H1 (cell line): ENCODE measurements around the gene ITPKA. TPM values are rescaled to one million over a fixed set of nuclear protein-coding genes. Genes with fewer than 3 reads are reported as not detected.

ENCODE experiments used
- CTCF ChIA-PET: fragments of 300-600 bp; sonication (Branson Sonifier 250); formaldehyde crosslinking; loops from one replicate; lab custom pipeline; 2021; ENCODE audit not compliant: partially characterized antibody; lab: Charles Lee
- POLR2A ChIA-PET: fragments of 300-600 bp; sonication (Branson Sonifier 250); formaldehyde crosslinking; loops from one replicate; lab custom pipeline; 2021; ENCODE audit warnings: inconsistent platforms; ENCODE audit not compliant: partially characterized antibody; lab: Charles Lee
- DNase-seq, 2 experiments: peaks; one replicate each; pipeline versions ENCODE4 v3.0.0 to v3.0.0-alpha.2; 2010 to 2022; ENCODE audit warnings: low spot score in 2 of 2, low read depth in 1 of 2, mixed read lengths in 1 of 2
- FAIRE-seq: peaks from 2 replicates; lab custom pipeline; 2011; peaks lifted over from hg19 to GRCh38; lab: Jason Lieb, UNC
- H2AFZ ChIP-seq: 2 replicates; pipeline ENCODE4 v1.8.1; 2012; ENCODE audit warnings: low read length, inconsistent platforms
- H2AK5ac ChIP-seq: 2 replicates; pipeline ENCODE4 v1.6.1; 2013; ENCODE audit warnings: low read depth, low read length
- H2BK120ac ChIP-seq: replicated peaks from 2 replicates; pipeline ENCODE3; 2013; ENCODE audit warnings: low read depth, low read length, inconsistent platforms
- H2BK12ac ChIP-seq: 2 replicates; pipeline ENCODE4 v1.6.1; 2013; ENCODE audit warnings: low read depth, low read length
- H2BK15ac ChIP-seq: 2 replicates; pipeline ENCODE4 v1.6.1; 2013; ENCODE audit warnings: low read length
- H2BK20ac ChIP-seq: 2 replicates; pipeline ENCODE4 v1.6.1; 2013; ENCODE audit warnings: low read length
- H2BK5ac ChIP-seq: 2 replicates; pipeline ENCODE4 v1.6.1; 2013; ENCODE audit warnings: low read depth, low read length
- H3K14ac ChIP-seq: 2 replicates; pipeline ENCODE4 v1.6.1; 2013; ENCODE audit warnings: inconsistent platforms; ENCODE audit not compliant: insufficient read length
- H3K18ac ChIP-seq: 2 replicates; pipeline ENCODE4 v1.6.1; 2013; ENCODE audit warnings: low read length; ENCODE audit errors: extremely low read depth
- H3K23ac ChIP-seq: 2 replicates; pipeline ENCODE4 v1.6.1; 2013; ENCODE audit warnings: inconsistent platforms; ENCODE audit not compliant: insufficient read length
- H3K23me2 ChIP-seq: 2 replicates; pipeline ENCODE4 v1.6.1; 2013; ENCODE audit warnings: low read depth, low read length
- H3K27ac ChIP-seq: 2 replicates; pipeline ENCODE4 v1.6.1; 2011; ENCODE audit warnings: low read depth, low read length, inconsistent platforms
- H3K27me3 ChIP-seq, 4 experiments: replicated peaks in 1 of 4; 1 replicate in 1 of 4; 2 replicates in 3 of 4; pipeline versions ENCODE4 v1.6.1 to v1.8.1; 2011 to 2013; ENCODE audit warnings: low read length in 3 of 4, mild to moderate bottlenecking in 3 of 4, inconsistent platforms in 2 of 4, mixed read lengths in 2 of 4, moderate library complexity in 1 of 4; ENCODE audit not compliant: control insufficient read depth in 3 of 4, insufficient read depth in 3 of 4; ENCODE audit errors: extremely low read depth in 1 of 4
- H3K36me3 ChIP-seq, 4 experiments: 2 replicates each; pipeline versions ENCODE4 v1.6.1 to v1.8.1; 2011 to 2013; ENCODE audit warnings: mild to moderate bottlenecking in 4 of 4, low read length in 3 of 4, moderate library complexity in 2 of 4, control low read depth in 1 of 4, inconsistent platforms in 1 of 4; ENCODE audit not compliant: insufficient read depth in 4 of 4, control insufficient read depth in 2 of 4
- H3K4ac ChIP-seq: replicated peaks from 2 replicates; pipeline ENCODE3; 2013; ENCODE audit warnings: low read length, low read depth, mixed read lengths, inconsistent platforms; ENCODE audit not compliant: insufficient read length
- H3K4me1 ChIP-seq, 4 experiments: replicated peaks in 1 of 4; 1 replicate in 1 of 4; 2 replicates in 3 of 4; pipeline versions ENCODE4 v1.6.1 to v1.8.1; 2011 to 2013; ENCODE audit warnings: low read length in 3 of 4, inconsistent platforms in 2 of 4, mixed read lengths in 1 of 4; ENCODE audit not compliant: insufficient read depth in 4 of 4, control insufficient read depth in 3 of 4
- H3K4me2 ChIP-seq, 2 experiments: 2 replicates each; pipeline versions ENCODE4 v1.6.1 to v1.8.1; 2011 to 2013; ENCODE audit warnings: low read depth in 2 of 2, low read length in 2 of 2, control low read depth in 1 of 2, inconsistent platforms in 1 of 2, mild to moderate bottlenecking in 1 of 2; ENCODE audit not compliant: insufficient read depth in 1 of 2
- H3K4me3 ChIP-seq, 4 experiments: fragments of 200-600, 300-600 bp in 1 of 4; sonication (generic), shearing (Covaris generic), sonication (Bioruptor Twin) in 1 of 4; 2 replicates each; pipeline versions ENCODE4 v1.5.1 to v1.8.1; 2011 to 2016; ENCODE audit warnings: low read length in 4 of 4, low read depth in 3 of 4, control low read depth in 2 of 4, inconsistent platforms in 2 of 4, mild to moderate bottlenecking in 2 of 4, mixed read lengths in 1 of 4, moderate library complexity in 1 of 4; ENCODE audit not compliant: insufficient read depth in 2 of 4; ENCODE audit errors: extremely low read depth in 1 of 4
- H3K56ac ChIP-seq: replicated peaks from 2 replicates; pipeline ENCODE3; 2013; ENCODE audit warnings: low read depth, mild to moderate bottlenecking, mixed read lengths, low read length, inconsistent platforms; ENCODE audit not compliant: insufficient read length
- H3K79me1 ChIP-seq: 2 replicates; pipeline ENCODE4 v1.6.1; 2013; ENCODE audit warnings: low read depth, low read length, control low read depth
- H3K79me2 ChIP-seq, 2 experiments: 2 replicates each; pipeline versions ENCODE4 v1.6.1 to v1.8.1; 2012 to 2013; ENCODE audit warnings: low read length in 2 of 2, mild to moderate bottlenecking in 2 of 2, inconsistent platforms in 1 of 2; ENCODE audit not compliant: insufficient read depth in 2 of 2, control insufficient read depth in 1 of 2
- H3K9ac ChIP-seq, 4 experiments: replicated peaks in 1 of 4; 1 replicate in 1 of 4; 2 replicates in 3 of 4; pipeline versions ENCODE4 v1.6.1 to v1.8.1; 2011 to 2013; ENCODE audit warnings: low read depth in 3 of 4, low read length in 3 of 4, control low read depth in 2 of 4, mild to moderate bottlenecking in 2 of 4, moderate library complexity in 2 of 4, inconsistent platforms in 1 of 4; ENCODE audit errors: extremely low read depth in 1 of 4
- H3K9me3 ChIP-seq, 2 experiments: 2 replicates each; pipeline versions ENCODE4 v1.6.1 to v1.8.1; 2012 to 2013; ENCODE audit warnings: mild to moderate bottlenecking in 2 of 2, moderate library complexity in 2 of 2, control low read depth in 1 of 2, inconsistent platforms in 1 of 2, low read depth in 1 of 2, low read length in 1 of 2, mixed read lengths in 1 of 2; ENCODE audit not compliant: insufficient read depth in 2 of 2
- H4K20me1 ChIP-seq, 2 experiments: replicated peaks in 1 of 2; 2 replicates each; pipeline versions ENCODE3 to v1.8.1; 2011 to 2013; ENCODE audit warnings: inconsistent platforms in 2 of 2, low read length in 2 of 2, mild to moderate bottlenecking in 1 of 2; ENCODE audit not compliant: insufficient read depth in 2 of 2, control insufficient read depth in 1 of 2
- H4K5ac ChIP-seq: 2 replicates; pipeline ENCODE4 v1.6.1; 2013; ENCODE audit warnings: low read length, low read depth, mixed read lengths, inconsistent platforms; ENCODE audit not compliant: insufficient read length
- H4K8ac ChIP-seq: 2 replicates; pipeline ENCODE4 v1.8.0; 2013; ENCODE audit warnings: mild to moderate bottlenecking, moderate library complexity, low read length, inconsistent platforms; ENCODE audit not compliant: insufficient read depth; ENCODE audit errors: extremely low read depth
- H4K91ac ChIP-seq: replicated peaks from 2 replicates; pipeline ENCODE3; 2013; ENCODE audit warnings: low read length, mixed read lengths, inconsistent platforms; ENCODE audit not compliant: insufficient read length
- BCL11A ChIP-seq, 2 experiments: IDR thresholded peaks; one replicate each; pipeline ENCODE4 v1.6.1; 2011; ENCODE audit warnings: low read depth in 2 of 2, low read length in 2 of 2, mild to moderate bottlenecking in 2 of 2
- EZH2 ChIP-seq: fragments of 200-600 bp; sonication (generic); IDR thresholded peaks from 2 replicates; pipeline ENCODE4 v1.7.1; 2012; ENCODE audit warnings: low read depth, mild to moderate bottlenecking, moderate library complexity, low read length, inconsistent platforms; ENCODE audit not compliant: severe bottlenecking
- MAX ChIP-seq: IDR thresholded peaks from 2 replicates; pipeline ENCODE4 v1.6.1; 2012; ENCODE audit warnings: inconsistent platforms
- POU5F1 ChIP-seq: IDR thresholded peaks from 2 replicates; pipeline ENCODE4 v1.6.1; 2011; ENCODE audit warnings: low read depth, mild to moderate bottlenecking, low read length, moderate library complexity
- RFX5 ChIP-seq: IDR thresholded peaks from 2 replicates; pipeline ENCODE4 v1.6.1; 2011; ENCODE audit warnings: low read depth, low read length, improper control_type of control experiment, borderline replicate concordance
- YY1 ChIP-seq: IDR thresholded peaks from 2 replicates; pipeline ENCODE4 v1.6.1; 2011; ENCODE audit warnings: low read depth, mild to moderate bottlenecking, low read length
- WGBS, 2 experiments: shearing (Covaris generic) in 1 of 2; methylation state at CpG; one replicate each; pipeline versions ENCODE4 v1.1.6 to v1.1.7; 2013 to 2015; ENCODE audit warnings: low lambda C conversion rate in 2 of 2, mixed read lengths in 2 of 2, inconsistent platforms in 1 of 2, low coverage in 1 of 2, missing lambda C conversion rate in 1 of 2; ENCODE audit not compliant: insufficient replicate concordance in 2 of 2, insufficient coverage in 1 of 2, insufficient read length in 1 of 2; ENCODE audit errors: extremely low coverage in 1 of 2, missing lambda C conversion rate in 1 of 2; 5-methylcytosine and 5-hydroxymethylcytosine counted together
- polyA plus RNA-seq, 7 experiments: library from polyadenylated mRNA; depleted of rRNA in 3 of 7; stranded (reverse) in 5 of 7; unstranded in 2 of 7; fragments of >200 nt in 5 of 7; fragments of 200-250 nt in 2 of 7; gene quantifications; 1 replicate in 5 of 7; 2 replicates in 1 of 7; 4 replicates in 1 of 7; pipeline versions ENCODE4 v1.2.1 to v1.2.3, GENCODE V29; 2011 to 2013; ENCODE audit warnings: missing spikeins in 2 of 7, mixed read lengths in 2 of 7
- total RNA-seq: library from RNA; stranded (reverse); fragmentation: NEBNext Ultra II Directional; extraction: Animal tissue kit (Norgen Biotek cat#: 25700); gene quantifications from 2 replicates; pipeline ENCODE4 v1.2.1, GENCODE V29; 2021
- TF ChIP-seq, protein P1 (sequence below), 3 experiments: IDR thresholded peaks; 1 replicate in 2 of 3; 2 replicates in 1 of 3; pipeline versions ENCODE4 v1.5.1 to v1.6.1; 2011; ENCODE audit warnings: low read length in 3 of 3, mild to moderate bottlenecking in 3 of 3, inconsistent platforms in 2 of 3, low read depth in 1 of 3, moderate library complexity in 1 of 3; ENCODE audit not compliant: insufficient read depth in 1 of 3; ENCODE audit errors: control extremely low read depth in 1 of 3
- TF ChIP-seq, protein P2 (sequence below): IDR thresholded peaks from 2 replicates; pipeline ENCODE4 v1.6.1; 2012; ENCODE audit warnings: inconsistent platforms

The ITPKA gene
- total and polyA plus RNA-seq, 2 of the 8 experiments (the other 6 are each of a cell fraction or from before 2014, with no cell fraction given), result 0.39 to 0.99 TPM

DNA sequence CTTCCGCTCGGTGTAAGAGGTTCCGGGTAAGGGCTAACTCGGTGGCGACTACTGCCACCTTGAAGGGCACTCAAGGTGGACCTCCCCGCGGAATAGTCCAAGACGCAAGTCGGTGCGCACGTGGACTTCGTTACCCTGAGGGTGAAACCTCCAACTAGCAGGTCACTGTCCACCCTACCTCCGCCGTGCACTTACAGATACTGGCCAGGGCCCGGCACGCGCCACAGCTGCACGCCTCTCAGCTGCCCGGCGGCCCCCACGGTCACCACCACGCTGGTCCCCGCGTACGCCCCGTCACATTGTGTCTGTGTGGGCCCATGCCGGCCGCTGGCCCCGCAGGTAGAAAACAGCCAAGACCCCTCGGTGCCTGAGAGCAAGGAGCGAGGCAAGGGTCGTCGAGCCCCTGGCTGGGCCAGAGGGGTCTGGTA lies 18.9 kb downstream of the ITPKA start:
- no peak overlapping the region for H2BK20ac ChIP-seq
- no peak overlapping the region for H4K91ac ChIP-seq
- H4K20me1 ChIP-seq, result peaks cover 0 to 12% of the 10 kb centered on the region in 2 experiments
- H3K23ac ChIP-seq, result no peak overlapping the region
- peak overlapping the region; percentile 33 to 65 (median 58); a peak in 5 of 8 replicates for H3K4me3 ChIP-seq
- no peaks in the 10 kb centered on the region; a peak in 1 of 4 replicates for H3K9me3 ChIP-seq
- FAIRE-seq, result no peak
- no peak overlapping the region; a peak in 1 of 7 replicates for H3K9ac ChIP-seq
- H3K56ac ChIP-seq, result no peak overlapping the region
- no peak overlapping the region for H3K18ac ChIP-seq
- H3K4ac ChIP-seq, result no peak overlapping the region
- H2AFZ ChIP-seq, result no peak overlapping the region
- no peaks in the 10 kb centered on the region for H3K79me1 ChIP-seq
- peak overlapping the region; percentile 80; the same call in 1 of the 2 replicates for H2BK12ac ChIP-seq
- no peaks in the 10 kb centered on the region for H3K79me2 ChIP-seq
- 16% methylated on average over 31 of the region's 33 CpGs; no CpG with 5 or more reads in 1 of the 2 experiments for WGBS, 2 experiments
- H4K8ac ChIP-seq, result peak overlapping the region; percentile 58; the same call in 1 of the 2 replicates
- no peak overlapping the region for H2BK5ac ChIP-seq
- H3K36me3 ChIP-seq, result peaks cover 0 to 10% (median 2%) of the 10 kb centered on the region in 4 experiments; a peak in 4 of 8 replicates
- POLR2A ChIA-PET, result interaction anchor here (1.4 to 2.5 kb wide), 6 partner anchors 10 to 32 kb away, joined by 4 to 19 read pairs (median 8); partner anchors contain the start of genes ITPKA and RPAP1
- peaks cover 0 to 26% (median 13%) of the 10 kb centered on the region in 4 experiments; a peak in 5 of 7 replicates for H3K4me1 ChIP-seq
- no peak overlapping the region for H4K5ac ChIP-seq
- no peak overlapping the region for H3K27ac ChIP-seq
- no peak overlapping the region for H2AK5ac ChIP-seq
- peaks cover 15% of the 10 kb centered on the region for H3K23me2 ChIP-seq
- CTCF ChIA-PET, result interaction anchor here (1.2 to 2.4 kb wide), 3 partner anchors 8 to 47 kb away, joined by 3 to 5 read pairs (median 5); no protein-coding TSS in a partner anchor
- peak overlapping the region; percentile 90 to 96 for H3K4me2 ChIP-seq
- H2BK120ac ChIP-seq, result no peak overlapping the region
- H2BK15ac ChIP-seq, result no peak overlapping the region
- no peak overlapping the region for H3K14ac ChIP-seq
- H3K27me3 ChIP-seq, result peaks cover 32 to 66% (median 58%) of the 10 kb centered on the region in 4 experiments
- peak in 1 of 2 experiments; percentile 68 for DNase-seq
- TF ChIP-seq YY1, result no peak
- no peak for TF ChIP-seq RFX5
- no peak for TF ChIP-seq BCL11A (IDR thresholded peaks at IDR 0.05; ENCODE audit: low read depth in 2 of 2, low read length in 2 of 2)
- peak; percentile 98 for TF ChIP-seq EZH2
- TF ChIP-seq, protein P1, sequence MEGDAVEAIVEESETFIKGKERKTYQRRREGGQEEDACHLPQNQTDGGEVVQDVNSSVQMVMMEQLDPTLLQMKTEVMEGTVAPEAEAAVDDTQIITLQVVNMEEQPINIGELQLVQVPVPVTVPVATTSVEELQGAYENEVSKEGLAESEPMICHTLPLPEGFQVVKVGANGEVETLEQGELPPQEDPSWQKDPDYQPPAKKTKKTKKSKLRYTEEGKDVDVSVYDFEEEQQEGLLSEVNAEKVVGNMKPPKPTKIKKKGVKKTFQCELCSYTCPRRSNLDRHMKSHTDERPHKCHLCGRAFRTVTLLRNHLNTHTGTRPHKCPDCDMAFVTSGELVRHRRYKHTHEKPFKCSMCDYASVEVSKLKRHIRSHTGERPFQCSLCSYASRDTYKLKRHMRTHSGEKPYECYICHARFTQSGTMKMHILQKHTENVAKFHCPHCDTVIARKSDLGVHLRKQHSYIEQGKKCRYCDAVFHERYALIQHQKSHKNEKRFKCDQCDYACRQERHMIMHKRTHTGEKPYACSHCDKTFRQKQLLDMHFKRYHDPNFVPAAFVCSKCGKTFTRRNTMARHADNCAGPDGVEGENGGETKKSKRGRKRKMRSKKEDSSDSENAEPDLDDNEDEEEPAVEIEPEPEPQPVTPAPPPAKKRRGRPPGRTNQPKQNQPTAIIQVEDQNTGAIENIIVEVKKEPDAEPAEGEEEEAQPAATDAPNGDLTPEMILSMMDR (IDR thresholded peaks at IDR 0.05; ENCODE audit: control extremely low read depth in 1 of 3, insufficient read depth in 1 of 3, low read depth in 1 of 3, low read length in 3 of 3), result no peak
- peak; percentile 36 for TF ChIP-seq MAX
- TF ChIP-seq, protein P2, sequence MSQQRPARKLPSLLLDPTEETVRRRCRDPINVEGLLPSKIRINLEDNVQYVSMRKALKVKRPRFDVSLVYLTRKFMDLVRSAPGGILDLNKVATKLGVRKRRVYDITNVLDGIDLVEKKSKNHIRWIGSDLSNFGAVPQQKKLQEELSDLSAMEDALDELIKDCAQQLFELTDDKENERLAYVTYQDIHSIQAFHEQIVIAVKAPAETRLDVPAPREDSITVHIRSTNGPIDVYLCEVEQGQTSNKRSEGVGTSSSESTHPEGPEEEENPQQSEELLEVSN, result no peak
- no peak for TF ChIP-seq POU5F1
